Left kidney (tissue), 8 donors: ENCODE data around the gene MMAB. TPM values are rescaled to one million over a fixed set of nuclear protein-coding genes. Genes with fewer than 3 reads are reported as not detected.

ENCODE experiments used
- DNase-seq: peaks from one replicate; pipeline ENCODE4 v3.0.0-alpha.2; 2013
- long read RNA-seq, 8 donors: transcript quantifications; one replicate each; lab custom pipeline, GENCODE V29; 2026
- polyA plus RNA-seq: library from polyadenylated mRNA; unstranded; fragments of 120-200 nt; gene quantifications from one replicate; pipeline ENCODE4 v1.2.1, GENCODE V29; 2013; ENCODE audit not compliant: insufficient read length

MMAB gene
- polyA plus RNA-seq: 35.2 TPM
- long read RNA-seq, donor 1, full-length matches to known transcripts: 13 of 13 reads
- long read RNA-seq, donor 1, partial matches to known transcripts: 0 of 13 reads
- long read RNA-seq, donor 1, other reads (novel, unspliced or antisense): 0 of 13 reads
- long read RNA-seq, donor 2, full-length matches to known transcripts: 10 of 10 reads
- long read RNA-seq, donor 2, partial matches to known transcripts: 0 of 10 reads
- long read RNA-seq, donor 2, other reads (novel, unspliced or antisense): 0 of 10 reads
- long read RNA-seq, donor 3, full-length matches to known transcripts: 7 of 7 reads
- long read RNA-seq, donor 3, partial matches to known transcripts: 0 of 7 reads
- long read RNA-seq, donor 3, other reads (novel, unspliced or antisense): 0 of 7 reads
- long read RNA-seq, donor 4, full-length matches to known transcripts: 2 of 2 reads
- long read RNA-seq, donor 4, partial matches to known transcripts: 0 of 2 reads
- long read RNA-seq, donor 4, other reads (novel, unspliced or antisense): 0 of 2 reads
- long read RNA-seq, donor 5, full-length matches to known transcripts: 29 of 34 reads
- long read RNA-seq, donor 5, partial matches to known transcripts: 5 of 34 reads
- long read RNA-seq, donor 5, other reads (novel, unspliced or antisense): 0 of 34 reads
- long read RNA-seq, donor 6, full-length matches to known transcripts: 18 of 24 reads
- long read RNA-seq, donor 6, partial matches to known transcripts: 0 of 24 reads
- long read RNA-seq, donor 6, other reads (novel, unspliced or antisense): 6 of 24 reads
- long read RNA-seq, donor 7, full-length matches to known transcripts: 16 of 16 reads
- long read RNA-seq, donor 7, partial matches to known transcripts: 0 of 16 reads
- long read RNA-seq, donor 7, other reads (novel, unspliced or antisense): 0 of 16 reads
- long read RNA-seq, donor 8, full-length matches to known transcripts: 8 of 8 reads
- long read RNA-seq, donor 8, partial matches to known transcripts: 0 of 8 reads
- long read RNA-seq, donor 8, other reads (novel, unspliced or antisense): 0 of 8 reads

DNA sequence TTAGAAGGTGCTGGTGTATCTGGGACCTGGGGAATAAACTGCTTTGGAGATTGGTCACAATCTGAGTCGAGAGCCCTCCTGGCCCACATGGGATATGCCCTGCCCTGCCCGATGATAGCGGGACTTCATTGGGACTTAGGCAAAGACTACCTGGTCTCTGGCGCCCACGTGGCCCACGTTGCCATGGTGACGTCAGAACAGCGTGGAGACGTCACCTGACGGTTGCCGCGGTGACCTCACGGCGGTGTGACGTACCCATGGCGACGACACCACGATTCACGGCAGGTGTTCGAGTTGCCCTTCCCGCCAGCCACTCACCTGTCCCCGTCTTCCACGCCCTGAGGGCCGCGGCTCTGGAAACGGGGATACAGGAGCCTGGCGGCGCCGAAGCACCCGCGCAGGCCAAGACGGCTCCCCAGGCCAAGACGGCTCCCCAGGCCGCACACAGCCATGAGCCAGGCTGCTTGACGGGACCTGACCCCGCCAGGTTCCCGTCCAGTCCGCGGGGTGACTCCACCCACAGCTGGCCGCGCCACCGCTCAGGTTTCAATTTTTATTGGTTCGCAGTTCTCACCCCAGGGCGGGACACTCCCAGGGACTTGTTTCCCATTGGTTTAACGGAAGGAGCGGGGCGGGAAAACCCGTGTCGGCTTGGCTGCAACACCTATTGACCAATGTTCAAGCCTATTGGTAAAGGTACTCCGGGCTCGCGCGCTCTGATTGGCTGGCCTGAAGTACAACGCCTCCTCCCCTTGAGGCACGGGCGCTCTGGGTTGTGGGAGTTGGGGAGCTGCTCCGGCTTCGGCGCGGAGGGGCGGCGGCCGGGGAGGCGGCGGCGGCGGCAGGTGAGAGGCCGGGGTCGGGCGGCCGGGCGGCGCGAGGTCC lies at the start of gene MMAB, which contains the start of gene MVK:
Gene MMAB (minus strand): TSS at position 476 of the 885 bp plus-strand sequence. CDS start 24 bp downstream, at position 452.
Gene MVK (plus strand): TSS at position 766 of the 885 bp plus-strand sequence. CDS start 1,029 bp downstream, outside the sequence.
- DNase-seq: peak; percentile 99

- no peak for DNase-seq
Measured at GRCh38 chr12:109621901-109622364, 48.6 kb upstream of the MMAB start.

- no peak for DNase-seq
Measured at GRCh38 chr12:109621211-109621694, 47.9 kb upstream of the MMAB start.

DNA sequence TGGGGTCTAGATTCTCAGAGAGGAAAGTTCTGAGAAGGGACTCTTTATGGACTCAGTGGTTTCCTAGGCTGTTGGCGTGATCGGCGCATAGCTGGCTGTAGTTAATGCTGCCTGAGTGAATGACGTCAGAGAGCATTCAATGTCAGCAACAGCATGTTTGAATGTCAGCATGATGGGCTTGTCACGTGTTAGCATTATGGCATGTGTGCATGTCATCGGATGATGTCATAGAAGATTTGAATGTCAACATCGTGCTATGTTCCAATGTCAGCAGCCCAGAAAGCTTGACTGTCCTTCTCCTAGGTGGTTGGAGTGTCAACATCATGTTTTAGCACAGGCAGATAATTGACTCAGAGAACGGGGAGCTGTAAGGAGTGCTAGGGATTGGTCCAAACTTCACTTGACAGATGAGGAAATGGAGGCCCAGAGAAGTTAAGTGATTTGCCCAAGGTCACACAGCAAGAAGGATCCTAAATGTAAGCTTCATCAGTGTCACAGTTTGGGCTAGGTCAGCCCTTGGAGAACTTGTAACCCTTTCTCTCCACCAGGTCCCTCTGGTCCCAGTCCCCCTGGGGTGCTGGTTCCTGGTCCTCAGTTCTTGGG lies 45.8 kb upstream of the MMAB start:
- DNase-seq: no peak

- no peak for DNase-seq
Measured at GRCh38 chr12:109618082-109618481, 44.8 kb upstream of the MMAB start.

GRCh38 chr12:109617491-109617890 lies 44.2 kb upstream of the MMAB start:
- DNase-seq: no peak

DNA sequence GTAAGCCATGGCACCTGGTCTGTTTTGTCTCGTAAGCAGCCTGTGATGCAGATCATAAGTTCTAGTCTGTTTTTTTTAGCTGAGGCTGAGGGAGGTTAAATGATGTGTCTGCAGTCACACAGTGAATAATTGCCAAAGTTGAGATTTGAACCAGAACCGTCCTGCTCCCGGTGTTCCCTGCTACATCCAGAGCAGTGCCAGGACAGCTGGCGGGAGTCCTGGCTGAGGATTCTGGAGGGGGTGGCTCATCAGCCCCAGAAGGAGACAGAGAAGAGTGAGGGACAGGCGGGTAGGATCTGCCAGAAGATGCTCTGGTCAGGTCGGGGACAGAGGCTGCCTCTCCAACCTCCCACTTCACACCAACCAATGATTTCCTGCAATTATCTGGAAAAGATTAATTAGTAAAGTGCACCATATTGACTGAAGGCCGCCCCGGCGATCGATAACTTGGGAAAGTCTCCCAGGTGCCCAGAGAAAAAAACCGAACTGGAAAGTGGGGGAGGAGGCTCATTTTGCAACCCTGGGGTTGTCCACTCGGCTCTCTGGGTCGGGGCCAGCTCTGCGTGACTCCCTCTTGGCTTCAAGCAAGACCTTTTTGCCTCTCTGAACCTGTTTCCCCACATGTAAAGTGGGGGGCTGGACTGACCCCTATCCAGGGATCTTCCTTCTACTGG lies 42.4 kb upstream of the MMAB start:
- DNase-seq: no peak

- DNase-seq: no peak
Measured at GRCh38 chr12:109613649-109614455, 40.5 kb upstream of the MMAB start.

DNA sequence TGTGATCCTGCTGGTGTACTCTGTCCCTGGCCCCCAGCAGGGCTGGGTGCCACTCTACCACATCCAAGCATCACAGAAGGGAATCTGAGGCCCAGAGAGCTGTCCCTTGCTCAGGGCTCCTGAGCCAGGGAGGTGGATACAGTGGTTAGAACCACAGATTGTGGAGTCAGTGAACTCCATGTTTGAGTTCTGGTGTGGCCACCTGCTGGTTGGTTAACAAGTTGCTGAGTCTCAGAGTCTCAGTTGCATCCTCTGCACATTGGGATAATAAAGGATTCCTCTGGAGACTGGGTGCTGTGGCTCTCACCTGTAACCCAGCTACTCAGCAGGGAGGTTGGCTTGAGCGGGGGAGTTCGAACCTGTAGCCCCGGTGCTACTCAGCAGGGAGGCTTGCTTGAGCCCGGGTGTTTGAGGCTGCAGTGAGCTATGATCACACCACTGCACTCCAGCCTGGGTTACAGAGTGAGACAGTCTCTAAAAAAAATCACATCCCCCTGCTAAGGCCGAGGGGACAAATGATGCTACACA lies 39.7 kb upstream of the MMAB start:
- no peak for DNase-seq

DNA sequence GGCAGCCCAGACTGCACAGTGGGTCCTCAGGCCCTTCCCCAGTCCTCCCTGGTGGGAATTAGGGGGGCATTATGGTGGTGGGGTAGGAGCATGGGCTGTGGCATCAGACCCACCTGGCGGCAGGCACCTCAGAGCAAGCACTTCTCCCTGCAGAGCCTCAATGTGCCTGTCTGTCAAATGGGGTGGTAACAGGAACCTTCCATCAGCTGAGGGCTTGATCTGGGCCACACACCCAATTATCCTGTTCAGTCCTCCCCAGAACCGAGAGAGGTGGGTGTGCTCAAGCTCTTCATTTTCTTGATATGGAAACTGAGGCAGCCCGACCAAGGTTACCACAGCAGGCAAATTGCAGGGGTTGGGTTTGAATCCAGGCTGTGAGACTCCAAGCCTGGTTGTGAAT lies 38.7 kb upstream of the MMAB start:
- no peak for DNase-seq

- DNase-seq: no peak
Measured at GRCh38 chr12:109611223-109611622, 37.9 kb upstream of the MMAB start.

GRCh38 chr12:109610523-109610922 lies 37.2 kb upstream of the MMAB start:
- DNase-seq: no peak

GRCh38 chr12:109609342-109609741 lies 36.0 kb upstream of the MMAB start:
- DNase-seq: no peak

DNA sequence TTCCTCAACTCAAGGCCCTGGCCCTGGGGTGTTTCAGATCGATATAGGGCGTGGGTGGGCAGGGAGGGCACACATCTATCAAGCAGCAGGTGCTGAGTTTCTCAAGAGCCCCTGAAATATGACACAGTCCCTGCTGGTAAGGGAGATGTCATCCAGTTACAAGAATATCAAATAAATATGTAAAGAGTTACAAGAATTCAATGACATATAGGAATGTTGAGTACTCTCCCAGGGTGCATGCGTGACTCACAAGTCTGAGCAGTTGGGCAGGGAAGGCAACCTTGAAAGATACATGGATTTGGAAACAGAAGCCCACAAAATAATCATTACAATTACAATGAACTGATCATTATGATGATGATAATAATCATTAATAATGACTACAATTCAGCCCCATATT lies 35.5 kb upstream of the MMAB start:
- no peak for DNase-seq

DNA sequence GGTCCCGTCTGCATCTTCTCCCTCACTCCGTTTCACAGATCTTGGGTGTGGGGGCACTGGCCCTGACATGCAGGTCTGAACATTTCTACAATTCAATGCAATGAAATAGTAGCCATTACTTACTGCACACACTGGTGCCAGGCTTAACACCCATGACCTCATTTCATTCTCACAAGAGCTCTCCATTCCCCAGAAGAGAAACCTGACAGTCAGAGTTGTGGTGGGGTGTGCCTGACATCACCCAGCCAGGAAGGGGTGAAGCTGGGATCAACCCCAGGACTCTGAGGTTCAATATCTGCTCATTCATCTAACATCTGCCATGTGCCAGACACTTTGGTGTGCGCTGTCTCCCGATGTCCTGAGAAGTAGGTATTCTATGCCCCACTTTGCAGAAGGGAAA lies 35.0 kb upstream of the MMAB start:
- DNase-seq: no peak

DNA sequence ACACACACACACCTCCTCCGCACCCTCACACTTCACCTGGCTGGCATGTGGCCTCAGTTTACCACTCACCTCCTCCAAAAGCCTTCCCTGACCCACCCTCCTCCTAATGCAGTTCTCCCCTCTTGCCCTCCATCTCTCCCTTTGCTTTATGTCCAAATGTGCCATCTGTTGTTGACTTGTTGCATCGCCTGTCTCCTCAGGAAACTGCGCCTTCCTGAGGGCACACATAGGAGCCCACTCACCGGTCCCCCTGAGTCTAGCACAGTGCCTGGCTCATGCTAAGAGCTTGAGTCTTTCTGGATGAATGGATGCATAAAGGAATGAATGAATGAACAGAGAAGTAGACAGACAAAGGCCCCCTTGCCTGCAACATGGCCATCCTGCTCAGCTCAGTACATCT lies 34.3 kb upstream of the MMAB start:
- no peak for DNase-seq

DNA sequence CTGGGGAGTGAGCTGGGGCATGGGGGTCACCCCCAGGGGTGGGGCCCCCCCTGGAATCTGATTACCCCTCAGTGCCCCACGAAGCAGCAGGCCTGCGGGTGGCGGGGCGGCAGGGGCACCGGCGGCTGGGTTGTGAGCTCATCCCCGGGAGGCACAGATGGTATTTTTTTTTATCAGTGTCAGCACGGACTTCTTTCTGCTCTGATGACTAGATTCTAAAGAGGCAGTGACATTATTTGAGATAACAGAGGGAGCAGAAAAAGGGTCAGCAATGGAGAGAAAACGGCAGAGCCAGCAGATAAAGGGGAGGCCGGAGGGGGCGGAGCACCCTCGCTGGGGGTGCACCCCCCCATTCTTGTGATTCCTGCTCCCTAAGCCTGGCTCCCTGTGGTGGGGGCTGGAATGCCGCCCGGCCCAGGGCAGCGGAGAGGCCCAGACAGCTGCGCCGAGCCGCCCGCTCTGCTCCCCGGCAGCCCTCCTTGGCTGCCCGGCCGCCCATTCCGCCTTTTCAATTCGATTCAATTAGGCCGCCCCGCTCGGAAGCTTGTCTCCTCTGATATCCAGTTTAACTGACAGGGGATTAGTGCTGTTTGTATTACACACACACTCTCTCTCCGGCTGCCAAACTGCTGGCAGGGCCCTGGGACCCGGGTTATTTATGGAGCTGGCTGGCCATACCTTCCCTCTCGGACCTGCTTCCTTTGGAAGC lies 33.2 kb upstream of the MMAB start:
- DNase-seq: peak; percentile 35

DNA sequence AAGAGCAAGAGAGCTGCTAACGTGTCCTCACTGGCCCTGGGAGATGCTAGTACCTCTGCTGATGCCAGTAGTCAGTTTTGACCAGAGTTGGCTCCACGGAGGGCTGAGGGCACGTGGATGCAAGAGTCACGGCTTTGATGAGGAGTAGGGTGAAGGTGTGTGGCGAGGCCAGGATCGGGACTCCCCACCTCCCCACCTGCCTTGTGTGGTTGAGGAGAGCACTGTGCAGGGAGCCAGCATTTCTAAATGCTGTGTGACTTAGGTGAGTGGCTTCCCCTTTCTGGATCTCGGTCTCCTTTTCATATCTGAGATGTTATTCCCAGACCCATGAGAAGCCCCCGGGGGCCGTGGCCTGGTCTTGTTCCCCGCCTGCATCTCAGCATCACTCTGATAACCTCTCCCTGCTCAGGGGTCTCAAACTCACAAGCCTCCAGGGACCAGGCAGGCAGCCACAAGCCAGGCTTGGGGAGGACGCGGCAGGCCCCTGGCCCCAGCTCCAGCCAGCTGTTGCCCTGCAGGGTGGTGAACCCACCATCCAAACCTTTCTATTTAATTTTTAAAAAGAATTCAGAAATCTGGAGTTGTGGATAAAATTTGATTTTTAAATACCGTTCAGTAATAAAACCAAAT lies 32.4 kb upstream of the MMAB start:
- DNase-seq: no peak
